SIG-M5 (cell line): ENCODE measurements around the gene TPD52L2.
"Not testable (repeated sequence)": the region's sequence is repeated elsewhere in the genome, so short reads cannot be mapped to it uniquely, and the experiment has no call there.

Experiments
- DNase-seq: peaks from one replicate; lab custom pipeline; 2025; lab: John Stamatoyannopoulos, UW

Gene TPD52L2

GRCh38 chr20:63878899-63879663 lies 14.0 kb downstream of the TPD52L2 start:
- DNase-seq = no peak

- DNase-seq = not testable (repeated sequence)
These were observed 15.8 kb downstream of the TPD52L2 start for GRCh38 chr20:63880901-63881300.

- DNase-seq = no peak
These were observed 16.6 kb downstream of the TPD52L2 start for GRCh38 chr20:63881451-63882226.

- DNase-seq = no peak
These were observed 17.5 kb downstream of the TPD52L2 start for GRCh38 chr20:63882257-63883200.

GRCh38 chr20:63883201-63883593 lies 18.1 kb downstream of the TPD52L2 start:
- no peak for DNase-seq

GRCh38 chr20:63884506-63885263 lies 19.6 kb downstream of the TPD52L2 start:
- no peak for DNase-seq

- no peak for DNase-seq
These were observed 20.4 kb downstream of the TPD52L2 start for GRCh38 chr20:63885264-63886053.

- DNase-seq = no peak
These were observed 21.0 kb downstream of the TPD52L2 start for GRCh38 chr20:63886054-63886419.

GRCh38 chr20:63886921-63887320 lies 21.9 kb downstream of the TPD52L2 start:
- DNase-seq = no peak

GRCh38 chr20:63889241-63890200 lies 24.5 kb downstream of the TPD52L2 start:
- DNase-seq = no peak

GRCh38 chr20:63890201-63890576 lies 25.1 kb downstream of the TPD52L2 start:
- DNase-seq = no peak

GRCh38 chr20:63890616-63891015 lies 25.5 kb downstream of the TPD52L2 start:
- DNase-seq = no peak

- no peak for DNase-seq
These were observed 26.3 kb downstream of the TPD52L2 start for GRCh38 chr20:63891061-63892002.

GRCh38 chr20:63892402-63892801 lies 27.3 kb downstream of the TPD52L2 start:
- DNase-seq = no peak

- DNase-seq = no peak
These were observed 28.9 kb downstream of the TPD52L2 start for GRCh38 chr20:63893999-63894357.

- DNase-seq = no peak
These were observed 29.5 kb downstream of the TPD52L2 start, which contains the start of gene DNAJC5 for GRCh38 chr20:63894358-63895201. Gene DNAJC5 (plus strand): TSS chr20:63895126. CDS start chr20:63928346, 33,220 bp downstream.

GRCh38 chr20:63895202-63895951 lies 30.3 kb downstream of the TPD52L2 start:
- no peak for DNase-seq
